Measurements from ENCODE around the gene SPC24. TPM values are rescaled to one million over a fixed set of nuclear protein-coding genes. Genes with fewer than 3 reads are reported as not detected.

SPC24 gene
- total RNA-seq, 1 experiment from 2014 or later = 33.9 TPM

DNA sequence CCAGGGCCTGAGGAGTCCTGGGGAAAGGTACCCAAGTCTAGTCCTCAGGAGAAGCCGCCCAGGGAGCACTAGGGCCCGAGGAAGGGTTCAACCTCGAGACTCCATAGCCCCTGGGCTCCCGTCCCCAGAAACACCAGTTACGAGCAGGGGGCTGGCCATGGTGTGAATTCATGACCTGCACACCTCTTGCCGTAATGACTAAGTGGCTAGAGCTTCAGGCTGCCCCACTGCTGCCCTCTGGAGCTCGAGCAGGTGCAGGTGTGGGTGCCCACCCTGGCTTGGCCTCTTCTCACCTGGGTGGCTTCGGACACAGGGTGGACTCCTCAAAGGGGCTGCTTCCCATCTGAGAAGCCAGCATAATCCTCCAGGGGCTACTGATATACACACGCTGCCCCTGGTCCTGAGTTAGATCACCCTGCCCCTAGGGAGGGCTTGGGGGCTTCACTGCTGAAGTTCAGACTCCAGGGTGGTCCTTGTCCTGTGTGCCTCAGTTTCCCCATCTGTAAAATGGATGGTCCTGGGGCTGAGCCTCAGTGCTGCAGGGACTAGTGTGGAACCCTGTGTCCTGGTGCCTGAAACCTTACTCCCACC is 13.6 kb downstream of the SPC24 start:
- peaks cover 66 to 77% of the 10 kb centered on the region in 2 experiments for H3K4me1 ChIP-seq (ENCODE audit: control insufficient read depth in 1 of 2, insufficient read depth in 2 of 2, low read length in 2 of 2)
- H3K79me2 ChIP-seq (ENCODE audit: insufficient read depth, low read length) = no peaks in the 10 kb centered on the region
- H3K36me3 ChIP-seq (ENCODE audit: control insufficient read depth in 1 of 2, insufficient read depth in 2 of 2, low read length in 2 of 2) = 0 out of 4 replicates have a peak, but pooled peaks cover 4 to 9% of the 10 kb centered on the region in 2 experiments
- ATAC-seq (peak; percentile 37), DNase-seq (ENCODE audit: low read depth, low spot score) (no peak)
- H3K27me3 ChIP-seq (ENCODE audit: insufficient read depth, low read length) = no peaks in the 10 kb centered on the region
- peak overlapping the region; percentile 98 for H3K27ac ChIP-seq (ENCODE audit: low read depth, low read length)
- TF ChIP-seq, protein P1, sequence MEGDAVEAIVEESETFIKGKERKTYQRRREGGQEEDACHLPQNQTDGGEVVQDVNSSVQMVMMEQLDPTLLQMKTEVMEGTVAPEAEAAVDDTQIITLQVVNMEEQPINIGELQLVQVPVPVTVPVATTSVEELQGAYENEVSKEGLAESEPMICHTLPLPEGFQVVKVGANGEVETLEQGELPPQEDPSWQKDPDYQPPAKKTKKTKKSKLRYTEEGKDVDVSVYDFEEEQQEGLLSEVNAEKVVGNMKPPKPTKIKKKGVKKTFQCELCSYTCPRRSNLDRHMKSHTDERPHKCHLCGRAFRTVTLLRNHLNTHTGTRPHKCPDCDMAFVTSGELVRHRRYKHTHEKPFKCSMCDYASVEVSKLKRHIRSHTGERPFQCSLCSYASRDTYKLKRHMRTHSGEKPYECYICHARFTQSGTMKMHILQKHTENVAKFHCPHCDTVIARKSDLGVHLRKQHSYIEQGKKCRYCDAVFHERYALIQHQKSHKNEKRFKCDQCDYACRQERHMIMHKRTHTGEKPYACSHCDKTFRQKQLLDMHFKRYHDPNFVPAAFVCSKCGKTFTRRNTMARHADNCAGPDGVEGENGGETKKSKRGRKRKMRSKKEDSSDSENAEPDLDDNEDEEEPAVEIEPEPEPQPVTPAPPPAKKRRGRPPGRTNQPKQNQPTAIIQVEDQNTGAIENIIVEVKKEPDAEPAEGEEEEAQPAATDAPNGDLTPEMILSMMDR (IDR thresholded peaks at IDR 0.05 in 2 of 3, conservative IDR thresholded peaks at IDR 0.05 in 1 of 3; ENCODE audit: borderline replicate concordance in 1 of 3, insufficient read depth in 1 of 3, low read depth in 2 of 3, low read length in 2 of 3) = peak in 2 of 3 experiments; percentile 46 to 52; a peak in 5 of 6 replicates
- TF ChIP-seq RAD21 (IDR thresholded peaks at IDR 0.05; ENCODE audit: low read depth) = peak; percentile 31; the same call in 1 of the 2 replicates
- no peak for TF ChIP-seq CBX3 (IDR thresholded peaks at IDR 0.05; ENCODE audit: low read depth)
- intact Hi-C loops (cut with micrococcal nuclease) = no loop called here
- ChIA-PET RAD21 (ENCODE audit: low non-redundant PET in 1 of 2, low total read pairs in 2 of 2, uncharacterized antibody in 2 of 2, unreplicated experiment in 2 of 2) (no interaction called here), POLR2A (interaction anchor here (0.6 to 1.5 kb wide), 4 partner anchors 14 to 402 kb away, joined by 3 to 6 read pairs (median 5); partner anchors contain the start of gene KANK2), CTCF (interaction anchor here (0.8 to 2.3 kb wide), 4 partner anchors 15 to 200 kb away, joined by 3 to 7 read pairs (median 5); no protein-coding TSS in a partner anchor)
- peak overlapping the region; percentile 22 to 58 for H3K4me3 ChIP-seq (replicated peaks in 1 of 2; ENCODE audit: low read depth in 1 of 2, low read length in 2 of 2)
- no TSS peak for BruUV-seq (replicated peaks)
- no peaks in the 10 kb centered on the region for H3K9me3 ChIP-seq (ENCODE audit: control insufficient read depth in 1 of 2, insufficient read depth in 1 of 2, low read depth in 1 of 2, low read length in 2 of 2)
- H3K9ac ChIP-seq (ENCODE audit: low read length) = peak overlapping the region; percentile 81
- no peak overlapping the region for H2AFZ ChIP-seq (ENCODE audit: low read depth, low read length, poor library complexity, severe bottlenecking)
- H3K4me2 ChIP-seq (ENCODE audit: low read length) = peak overlapping the region; percentile 95
- H4K20me1 ChIP-seq (ENCODE audit: insufficient read depth) = no peaks in the 10 kb centered on the region
- no peaks in the 10 kb centered on the region for H3K9me2 ChIP-seq (ENCODE audit: insufficient read depth)

DNA sequence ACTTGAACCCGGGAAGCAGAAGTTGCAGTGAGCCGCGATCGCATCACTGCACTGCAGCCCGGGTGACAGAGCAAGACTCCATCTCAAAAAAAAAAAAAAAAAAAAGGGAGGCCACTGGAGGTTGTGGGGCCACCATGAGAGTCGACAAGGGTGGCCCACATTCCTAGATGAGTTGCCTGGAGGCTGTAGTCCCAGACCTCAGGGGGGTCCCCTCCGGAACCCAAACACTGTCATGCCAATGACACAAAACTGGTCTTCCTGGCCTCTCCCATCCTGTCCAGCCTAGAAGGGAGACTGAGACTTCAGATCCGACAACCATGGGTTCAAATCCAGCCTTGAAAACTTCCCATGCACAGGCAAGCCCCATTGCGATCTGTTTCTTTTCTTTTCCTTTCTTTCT is 14.7 kb downstream of the SPC24 start:
- H3K4me2 ChIP-seq (ENCODE audit: low read length) = peak overlapping the region; percentile 5; the same call in 1 of the 2 replicates
- no peak overlapping the region for H2AFZ ChIP-seq (ENCODE audit: low read depth, low read length, poor library complexity, severe bottlenecking)
- H3K9ac ChIP-seq (ENCODE audit: low read length) = no peak overlapping the region
- H3K27me3 ChIP-seq (ENCODE audit: insufficient read depth, low read length) = no peaks in the 10 kb centered on the region
- intact Hi-C loops (cut with micrococcal nuclease) = no loop called here
- POLR2A ChIA-PET = interaction anchor here (1.5 kb wide), 1 partner anchor 15 kb away, joined by 6 read pairs; no protein-coding TSS in a partner anchor
- H3K9me3 ChIP-seq (ENCODE audit: control insufficient read depth in 1 of 2, insufficient read depth in 1 of 2, low read depth in 1 of 2, low read length in 2 of 2) = no peaks in the 10 kb centered on the region
- no peak overlapping the region for H3K4me3 ChIP-seq (replicated peaks in 1 of 2; ENCODE audit: low read depth in 1 of 2, low read length in 2 of 2)
- no peaks in the 10 kb centered on the region for H3K9me2 ChIP-seq (ENCODE audit: insufficient read depth)
- CTCF ChIA-PET = interaction anchor here (1.5 to 2.3 kb wide), 2 partner anchors 15 to 16 kb away, joined by 5 to 7 read pairs; no protein-coding TSS in a partner anchor
- BruUV-seq (replicated peaks) = no TSS peak
- no peaks in the 10 kb centered on the region for H4K20me1 ChIP-seq (ENCODE audit: insufficient read depth)
- peaks cover 67 to 76% of the 10 kb centered on the region in 2 experiments for H3K4me1 ChIP-seq (ENCODE audit: control insufficient read depth in 1 of 2, insufficient read depth in 2 of 2, low read length in 2 of 2)
- H3K27ac ChIP-seq (ENCODE audit: low read depth, low read length) = no peak overlapping the region; the same call in 1 of the 2 replicates
- DNase-seq (ENCODE audit: low read depth, low spot score) (no peak), ATAC-seq (no peak)
- 0 out of 4 replicates have a peak, but pooled peaks cover under 1 to 6% of the 10 kb centered on the region in 2 experiments for H3K36me3 ChIP-seq (ENCODE audit: control insufficient read depth in 1 of 2, insufficient read depth in 2 of 2, low read length in 2 of 2)
- H3K79me2 ChIP-seq (ENCODE audit: insufficient read depth, low read length) = no peaks in the 10 kb centered on the region
- RAD21 ChIA-PET (ENCODE audit: low non-redundant PET in 1 of 2, low total read pairs in 2 of 2, uncharacterized antibody in 2 of 2, unreplicated experiment in 2 of 2) = no interaction called here
- TF ChIP-seq, protein P2, sequence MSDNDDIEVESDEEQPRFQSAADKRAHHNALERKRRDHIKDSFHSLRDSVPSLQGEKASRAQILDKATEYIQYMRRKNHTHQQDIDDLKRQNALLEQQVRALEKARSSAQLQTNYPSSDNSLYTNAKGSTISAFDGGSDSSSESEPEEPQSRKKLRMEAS (IDR thresholded peaks at IDR 0.05) = no peak
- TF ChIP-seq YY1 (IDR thresholded peaks at IDR 0.05; ENCODE audit: extremely low read depth, insufficient replicate concordance, low read depth, low read length) = no peak
- TF ChIP-seq, protein P1 (IDR thresholded peaks at IDR 0.05 in 2 of 3, conservative IDR thresholded peaks at IDR 0.05 in 1 of 3; ENCODE audit: borderline replicate concordance in 1 of 3, insufficient read depth in 1 of 3, low read depth in 2 of 3, low read length in 2 of 3) = no peak
- TF ChIP-seq ZNF274 (IDR thresholded peaks at IDR 0.05; ENCODE audit: low read depth, low read length) = no peak
- TF ChIP-seq, protein P3, sequence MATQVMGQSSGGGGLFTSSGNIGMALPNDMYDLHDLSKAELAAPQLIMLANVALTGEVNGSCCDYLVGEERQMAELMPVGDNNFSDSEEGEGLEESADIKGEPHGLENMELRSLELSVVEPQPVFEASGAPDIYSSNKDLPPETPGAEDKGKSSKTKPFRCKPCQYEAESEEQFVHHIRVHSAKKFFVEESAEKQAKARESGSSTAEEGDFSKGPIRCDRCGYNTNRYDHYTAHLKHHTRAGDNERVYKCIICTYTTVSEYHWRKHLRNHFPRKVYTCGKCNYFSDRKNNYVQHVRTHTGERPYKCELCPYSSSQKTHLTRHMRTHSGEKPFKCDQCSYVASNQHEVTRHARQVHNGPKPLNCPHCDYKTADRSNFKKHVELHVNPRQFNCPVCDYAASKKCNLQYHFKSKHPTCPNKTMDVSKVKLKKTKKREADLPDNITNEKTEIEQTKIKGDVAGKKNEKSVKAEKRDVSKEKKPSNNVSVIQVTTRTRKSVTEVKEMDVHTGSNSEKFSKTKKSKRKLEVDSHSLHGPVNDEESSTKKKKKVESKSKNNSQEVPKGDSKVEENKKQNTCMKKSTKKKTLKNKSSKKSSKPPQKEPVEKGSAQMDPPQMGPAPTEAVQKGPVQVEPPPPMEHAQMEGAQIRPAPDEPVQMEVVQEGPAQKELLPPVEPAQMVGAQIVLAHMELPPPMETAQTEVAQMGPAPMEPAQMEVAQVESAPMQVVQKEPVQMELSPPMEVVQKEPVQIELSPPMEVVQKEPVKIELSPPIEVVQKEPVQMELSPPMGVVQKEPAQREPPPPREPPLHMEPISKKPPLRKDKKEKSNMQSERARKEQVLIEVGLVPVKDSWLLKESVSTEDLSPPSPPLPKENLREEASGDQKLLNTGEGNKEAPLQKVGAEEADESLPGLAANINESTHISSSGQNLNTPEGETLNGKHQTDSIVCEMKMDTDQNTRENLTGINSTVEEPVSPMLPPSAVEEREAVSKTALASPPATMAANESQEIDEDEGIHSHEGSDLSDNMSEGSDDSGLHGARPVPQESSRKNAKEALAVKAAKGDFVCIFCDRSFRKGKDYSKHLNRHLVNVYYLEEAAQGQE (IDR thresholded peaks at IDR 0.05; ENCODE audit: low read depth) = no peak
- no peak for TF ChIP-seq JUND (IDR thresholded peaks at IDR 0.05)
- TF ChIP-seq EGR1 (IDR thresholded peaks at IDR 0.05; ENCODE audit: low read depth) = no peak

Data from HCT116 (cell line).